ENCODE data around the gene HSPA12A. TPM values are rescaled to one million over a fixed set of nuclear protein-coding genes. Genes with fewer than 3 reads are reported as not detected.

Gene HSPA12A
- total RNA-seq, 5 donors from 2014 or later (not counting 1 experiment from before 2014, with no cell fraction given) = 0.26 to 0.89 (median 0.53) TPM

GRCh38 chr10:116632596-116633215 lies 109.7 kb downstream of the HSPA12A start:
- peaks cover 3 to 18% of the 10 kb centered on the region in 2 experiments for H3K27me3 ChIP-seq (replicated peaks in 1 of 2; ENCODE audit: control insufficient read depth in 2 of 2, extremely low read depth in 1 of 2, insufficient read depth in 2 of 2, low read length in 1 of 2)
- Mint-ChIP-seq H3K36me3 (no peaks in the 10 kb centered on the region), H3K27ac (no peak overlapping the region), H3K27me3 (peaks cover 3 to 23% of the 10 kb centered on the region in 2 donors), H3K4me3 (no peak overlapping the region), H3K9me3 (no peaks in the 10 kb centered on the region), H3K4me1 (no peaks in the 10 kb centered on the region)
- no peak overlapping the region for H3K4me3 ChIP-seq (ENCODE audit: control insufficient read depth in 1 of 2, extremely low read depth in 1 of 2, low read length in 1 of 2)
- H3K36me3 ChIP-seq (ENCODE audit: control insufficient read depth in 2 of 2, extremely low read depth in 1 of 2, insufficient read depth in 1 of 2, low read length in 1 of 2) = no peaks in the 10 kb centered on the region
- WGBS (ENCODE audit: insufficient coverage) = 85% methylated on average over 15 of the region's 17 CpGs
- H3K9me3 ChIP-seq = no peaks in the 10 kb centered on the region
- ChIA-PET CTCF (no interaction called here), POLR2A (no interaction called here)
- H3K4me1 ChIP-seq (ENCODE audit: control insufficient read depth in 1 of 2, extremely low read depth in 1 of 2, insufficient read depth in 2 of 2, low read length in 2 of 2) = no peaks in the 10 kb centered on the region
- DNase-seq (no peak), ATAC-seq (replicated peaks in 1 of 4) (no peak)
- H3K27ac ChIP-seq (ENCODE audit: low read length) = no peak overlapping the region

GRCh38 chr10:116631871-116632295 lies 110.5 kb downstream of the HSPA12A start:
- peaks cover 7 to 23% of the 10 kb centered on the region in 2 donors for H3K27me3 Mint-ChIP-seq
- CTCF ChIA-PET = no interaction called here
- ATAC-seq (replicated peaks in 1 of 4) (no peak), DNase-seq (no peak)
- H3K27ac ChIP-seq (ENCODE audit: low read length) = no peak overlapping the region
- H3K4me3 ChIP-seq (ENCODE audit: control insufficient read depth in 1 of 2, extremely low read depth in 1 of 2, low read length in 1 of 2) = no peak overlapping the region
- peaks cover 3 to 22% of the 10 kb centered on the region in 2 experiments for H3K27me3 ChIP-seq (replicated peaks in 1 of 2; ENCODE audit: control insufficient read depth in 2 of 2, extremely low read depth in 1 of 2, insufficient read depth in 2 of 2, low read length in 1 of 2)
- H3K27ac Mint-ChIP-seq = no peak overlapping the region
- H3K36me3 Mint-ChIP-seq = no peaks in the 10 kb centered on the region
- H3K4me1 ChIP-seq (ENCODE audit: control insufficient read depth in 1 of 2, extremely low read depth in 1 of 2, insufficient read depth in 2 of 2, low read length in 2 of 2) = no peaks in the 10 kb centered on the region
- no peak overlapping the region for H3K4me3 Mint-ChIP-seq
- WGBS (ENCODE audit: insufficient coverage) = 84% methylated on average over 6 of the region's 6 CpGs
- no peaks in the 10 kb centered on the region for H3K4me1 Mint-ChIP-seq
- POLR2A ChIA-PET = no interaction called here
- no peaks in the 10 kb centered on the region for H3K36me3 ChIP-seq (ENCODE audit: control insufficient read depth in 2 of 2, extremely low read depth in 1 of 2, insufficient read depth in 1 of 2, low read length in 1 of 2)
- no peaks in the 10 kb centered on the region for H3K9me3 ChIP-seq
- H3K9me3 Mint-ChIP-seq = no peaks in the 10 kb centered on the region

- Histone ChIP-seq H3K9me3 (no peaks in the 10 kb centered on the region), H3K4me1 (ENCODE audit: control insufficient read depth in 1 of 2, extremely low read depth in 1 of 2, insufficient read depth in 2 of 2, low read length in 2 of 2) (no peaks in the 10 kb centered on the region), H3K27ac (ENCODE audit: low read length) (no peak overlapping the region), H3K36me3 (ENCODE audit: control insufficient read depth in 2 of 2, extremely low read depth in 1 of 2, insufficient read depth in 1 of 2, low read length in 1 of 2) (no peaks in the 10 kb centered on the region), H3K4me3 (ENCODE audit: control insufficient read depth in 1 of 2, extremely low read depth in 1 of 2, low read length in 1 of 2) (no peak overlapping the region), H3K27me3 (replicated peaks in 1 of 2; ENCODE audit: control insufficient read depth in 2 of 2, extremely low read depth in 1 of 2, insufficient read depth in 2 of 2, low read length in 1 of 2) (peaks cover 3 to 29% of the 10 kb centered on the region in 2 experiments)
- CTCF ChIA-PET = no interaction called here
- no peaks in the 10 kb centered on the region for H3K9me3 Mint-ChIP-seq
- no peak for ATAC-seq (replicated peaks in 1 of 4)
- no CpG with 5 or more reads among the region's 2 CpGs for WGBS (ENCODE audit: insufficient coverage)
- no peak overlapping the region for H3K27ac Mint-ChIP-seq
- no peaks in the 10 kb centered on the region for H3K4me1 Mint-ChIP-seq
- no peaks in the 10 kb centered on the region for H3K36me3 Mint-ChIP-seq
- POLR2A ChIA-PET = interaction anchor here in 1 of 2 donors (0.6 kb wide), 1 partner anchor 198 kb away, joined by 3 read pairs; no protein-coding TSS in a partner anchor
- no peak overlapping the region for H3K4me3 Mint-ChIP-seq
- H3K27me3 Mint-ChIP-seq = peaks cover 22 to 30% of the 10 kb centered on the region in 2 donors
- no peak for DNase-seq
Measured at GRCh38 chr10:116630020-116630419, 112.3 kb downstream of the HSPA12A start.

DNA sequence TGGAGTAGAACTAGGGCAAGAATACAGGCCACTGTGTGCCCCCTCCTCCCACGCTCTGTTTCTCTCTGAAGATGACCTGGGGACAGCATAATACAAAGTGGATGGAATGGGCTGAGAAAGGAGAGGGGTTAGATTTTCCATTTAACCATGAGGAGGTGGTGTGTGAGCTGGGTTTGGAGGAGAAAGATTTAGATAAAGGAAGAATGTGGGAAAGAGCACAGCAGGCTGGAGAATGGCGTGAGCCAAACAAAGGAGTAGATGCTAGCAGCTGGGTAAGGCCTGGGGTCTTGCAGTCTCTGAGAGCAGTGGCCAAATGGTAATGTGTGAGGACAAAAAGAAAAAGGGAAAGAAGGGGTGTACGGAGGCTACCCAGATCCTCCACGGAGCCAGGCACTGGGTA lies 113.0 kb downstream of the HSPA12A start:
- ChIA-PET POLR2A (interaction anchor here in 1 of 2 donors (0.6 kb wide), 1 partner anchor 199 kb away, joined by 3 read pairs; no protein-coding TSS in a partner anchor), CTCF (no interaction called here)
- DNase-seq = no peak
- H3K9me3 Mint-ChIP-seq = no peaks in the 10 kb centered on the region
- no peaks in the 10 kb centered on the region for H3K36me3 Mint-ChIP-seq
- H3K4me3 Mint-ChIP-seq = no peak overlapping the region
- no peak overlapping the region for H3K27ac Mint-ChIP-seq
- H3K4me1 Mint-ChIP-seq = no peaks in the 10 kb centered on the region
- no peak for ATAC-seq (replicated peaks in 1 of 4)
- peaks cover 3 to 28% of the 10 kb centered on the region in 2 experiments for H3K27me3 ChIP-seq (replicated peaks in 1 of 2; ENCODE audit: control insufficient read depth in 2 of 2, extremely low read depth in 1 of 2, insufficient read depth in 2 of 2, low read length in 1 of 2)
- H3K27ac ChIP-seq (ENCODE audit: low read length) = no peak overlapping the region
- WGBS (ENCODE audit: insufficient coverage) = 91% methylated on average over 2 of the region's 4 CpGs
- H3K4me1 ChIP-seq (ENCODE audit: control insufficient read depth in 1 of 2, extremely low read depth in 1 of 2, insufficient read depth in 2 of 2, low read length in 2 of 2) = no peaks in the 10 kb centered on the region
- H3K36me3 ChIP-seq (ENCODE audit: control insufficient read depth in 2 of 2, extremely low read depth in 1 of 2, insufficient read depth in 1 of 2, low read length in 1 of 2) = no peaks in the 10 kb centered on the region
- H3K4me3 ChIP-seq (ENCODE audit: control insufficient read depth in 1 of 2, extremely low read depth in 1 of 2, low read length in 1 of 2) = no peak overlapping the region
- H3K27me3 Mint-ChIP-seq = peaks cover 26 to 27% of the 10 kb centered on the region in 2 donors
- H3K9me3 ChIP-seq = no peaks in the 10 kb centered on the region

- Histone ChIP-seq H3K4me3 (ENCODE audit: control insufficient read depth in 1 of 2, extremely low read depth in 1 of 2, low read length in 1 of 2) (no peak overlapping the region), H3K27ac (ENCODE audit: low read length) (no peak overlapping the region), H3K27me3 (replicated peaks in 1 of 2; ENCODE audit: control insufficient read depth in 2 of 2, extremely low read depth in 1 of 2, insufficient read depth in 2 of 2, low read length in 1 of 2) (peaks cover 3 to 24% of the 10 kb centered on the region in 2 experiments), H3K9me3 (no peaks in the 10 kb centered on the region), H3K4me1 (ENCODE audit: control insufficient read depth in 1 of 2, extremely low read depth in 1 of 2, insufficient read depth in 2 of 2, low read length in 2 of 2) (no peaks in the 10 kb centered on the region), H3K36me3 (ENCODE audit: control insufficient read depth in 2 of 2, extremely low read depth in 1 of 2, insufficient read depth in 1 of 2, low read length in 1 of 2) (no peaks in the 10 kb centered on the region)
- Mint-ChIP-seq H3K27ac (no peak overlapping the region), H3K9me3 (no peaks in the 10 kb centered on the region), H3K27me3 (peaks cover 28 to 33% of the 10 kb centered on the region in 2 donors), H3K4me3 (no peak overlapping the region), H3K36me3 (no peaks in the 10 kb centered on the region), H3K4me1 (no peaks in the 10 kb centered on the region)
- DNase-seq (no peak), ATAC-seq (replicated peaks in 1 of 4) (peak in 1 of 4 experiments; percentile 9)
- CTCF ChIA-PET = no interaction called here
- 12% methylated on average over 48 of the region's 49 CpGs for WGBS (ENCODE audit: insufficient coverage)
- POLR2A ChIA-PET = no interaction called here
Measured at GRCh38 chr10:116627386-116627933, 114.9 kb downstream of the HSPA12A start.

- no peaks in the 10 kb centered on the region for H3K36me3 Mint-ChIP-seq
- peaks cover 3 to 24% of the 10 kb centered on the region in 2 experiments for H3K27me3 ChIP-seq (replicated peaks in 1 of 2; ENCODE audit: control insufficient read depth in 2 of 2, extremely low read depth in 1 of 2, insufficient read depth in 2 of 2, low read length in 1 of 2)
- WGBS (ENCODE audit: insufficient coverage) = 72% methylated on average over 9 of the region's 9 CpGs
- H3K4me1 Mint-ChIP-seq = no peaks in the 10 kb centered on the region
- peaks cover 28 to 39% of the 10 kb centered on the region in 2 donors for H3K27me3 Mint-ChIP-seq
- H3K4me1 ChIP-seq (ENCODE audit: control insufficient read depth in 1 of 2, extremely low read depth in 1 of 2, insufficient read depth in 2 of 2, low read length in 2 of 2) = no peaks in the 10 kb centered on the region
- CTCF ChIA-PET = no interaction called here
- no peak overlapping the region for H3K4me3 ChIP-seq (ENCODE audit: control insufficient read depth in 1 of 2, extremely low read depth in 1 of 2, low read length in 1 of 2)
- no peaks in the 10 kb centered on the region for H3K9me3 ChIP-seq
- POLR2A ChIA-PET = no interaction called here
- ATAC-seq (replicated peaks in 1 of 4) (no peak), DNase-seq (no peak)
- H3K27ac Mint-ChIP-seq = no peak overlapping the region
- no peak overlapping the region for H3K4me3 Mint-ChIP-seq
- H3K9me3 Mint-ChIP-seq = no peaks in the 10 kb centered on the region
- H3K27ac ChIP-seq (ENCODE audit: low read length) = no peak overlapping the region
- H3K36me3 ChIP-seq (ENCODE audit: control insufficient read depth in 2 of 2, extremely low read depth in 1 of 2, insufficient read depth in 1 of 2, low read length in 1 of 2) = no peaks in the 10 kb centered on the region
Measured at GRCh38 chr10:116626815-116627214, 115.6 kb downstream of the HSPA12A start.
